HG03378 (cell line): ENCODE measurements around the gene COQ8B.

Experiments
- ATAC-seq: cut with Tn5 transposase; IDR thresholded peaks from one replicate; pipeline ENCODE4 v1.9.1; 2021; ENCODE audit warnings: mild to moderate bottlenecking, moderate library complexity; ENCODE audit not compliant: unreplicated experiment

Gene COQ8B

DNA sequence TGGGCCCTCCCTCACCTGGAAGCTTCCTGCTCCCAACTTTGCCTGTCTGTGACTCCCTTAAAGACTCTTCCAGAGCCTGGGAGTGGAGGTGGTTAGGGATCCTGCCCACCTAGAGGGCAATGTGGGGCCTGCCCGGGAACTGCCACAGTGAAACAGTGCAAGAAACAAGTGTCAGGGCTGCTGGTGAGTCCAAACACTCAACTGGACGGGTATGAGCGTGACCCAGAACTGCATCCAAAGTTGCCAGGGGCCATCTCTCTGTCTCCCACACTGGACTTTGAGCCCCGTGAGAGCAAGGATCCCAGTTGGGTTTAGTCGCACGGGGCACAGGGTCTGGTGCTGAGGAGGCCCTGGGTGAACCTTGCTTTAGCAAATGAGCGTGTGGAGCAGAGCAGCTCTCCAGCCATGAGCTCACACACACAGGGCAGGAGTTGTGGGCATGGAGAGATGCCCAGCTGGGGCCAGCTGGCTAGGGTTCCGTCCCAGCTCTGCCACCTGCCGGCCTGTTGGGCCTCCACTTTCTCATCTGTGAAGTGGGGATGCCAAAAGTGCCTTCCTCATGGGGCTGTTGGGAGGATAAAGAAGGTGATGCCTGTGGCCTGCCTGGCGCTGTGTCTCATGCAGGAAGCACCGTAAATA, 23.4 kb downstream of the COQ8B start:
- ATAC-seq, result no peak

GRCh38 chr19:40692212-40692551, 24.5 kb downstream of the COQ8B start:
- no peak for ATAC-seq

- ATAC-seq, result no peak
Observed at GRCh38 chr19:40691421-40692211, 25.1 kb downstream of the COQ8B start.

DNA sequence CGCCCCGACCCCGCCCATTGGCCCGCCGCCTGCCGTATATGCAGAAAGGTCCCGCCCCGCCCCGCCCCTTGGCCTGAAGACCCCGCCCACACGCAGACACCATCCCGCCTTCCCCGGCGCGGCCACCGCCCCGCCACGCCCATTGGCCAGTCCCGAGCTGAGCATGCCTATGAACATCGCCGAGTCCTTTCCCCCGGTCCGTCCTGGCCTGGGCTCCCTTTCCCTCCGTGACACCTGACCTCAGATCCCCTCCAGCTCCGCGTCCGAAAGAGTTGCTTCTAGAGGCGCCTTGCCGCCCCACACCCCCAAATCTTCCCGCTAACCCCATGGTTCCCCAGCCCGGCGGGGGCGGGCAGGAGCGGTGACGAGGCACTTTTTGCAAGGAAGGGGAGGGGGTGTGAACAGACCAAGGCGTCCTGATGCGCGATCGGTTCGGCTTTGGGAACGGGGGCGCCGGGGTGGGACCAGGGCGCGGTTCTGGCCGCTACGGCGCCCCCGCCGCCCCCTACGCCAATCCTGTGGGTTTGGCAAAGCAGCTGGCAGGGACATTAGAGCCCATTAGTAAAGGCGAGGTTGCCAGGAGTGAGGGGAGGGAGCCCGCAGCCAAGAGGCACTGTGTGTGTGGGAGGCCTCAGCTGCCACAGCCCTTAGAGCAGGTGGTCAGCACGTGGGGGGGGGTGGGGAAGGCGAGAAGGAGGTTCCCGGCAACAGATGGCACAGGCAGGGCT, 25.8 kb downstream of the COQ8B start:
- ATAC-seq, result no peak

GRCh38 chr19:40690050-40690692, 26.5 kb downstream of the COQ8B start, which contains the start of gene NUMBL:
TSS of gene NUMBL (minus strand) at chr19:40690651. CDS start at chr19:40690483, 168 bp downstream.
- no peak for ATAC-seq

DNA sequence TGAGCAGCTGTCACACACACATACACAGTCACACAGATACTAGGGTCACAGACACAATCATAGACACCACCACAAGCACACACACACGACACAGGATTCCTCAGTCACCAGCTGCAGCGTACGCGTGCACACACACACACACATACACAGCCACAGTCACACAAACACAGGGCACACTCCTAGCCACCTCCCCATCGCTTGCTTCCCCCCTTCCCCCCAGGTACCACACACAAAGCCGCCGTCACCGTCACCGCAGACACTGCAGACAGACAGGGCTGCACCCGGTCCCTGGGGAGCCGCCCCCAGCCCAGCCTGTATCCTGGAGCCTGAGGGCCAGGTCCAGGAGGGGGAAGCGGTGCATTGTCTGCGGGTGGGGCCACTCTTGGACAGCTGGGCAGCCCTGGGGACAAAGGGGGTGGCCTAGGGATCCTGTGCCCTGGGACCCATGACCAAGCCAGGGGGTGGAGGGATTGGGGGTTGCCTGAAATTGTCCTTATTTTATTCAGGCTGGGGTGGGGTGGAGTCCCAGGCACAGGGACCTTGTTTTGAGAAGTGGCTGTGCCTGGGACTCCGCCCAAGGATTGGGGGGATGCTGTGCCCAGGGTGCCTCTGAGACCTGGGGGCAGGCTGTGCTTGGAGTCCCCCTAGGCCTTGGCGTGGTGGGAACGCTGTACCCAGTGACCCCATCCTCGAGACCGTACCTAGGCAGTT, 27.2 kb downstream of the COQ8B start:
- ATAC-seq, result no peak

DNA sequence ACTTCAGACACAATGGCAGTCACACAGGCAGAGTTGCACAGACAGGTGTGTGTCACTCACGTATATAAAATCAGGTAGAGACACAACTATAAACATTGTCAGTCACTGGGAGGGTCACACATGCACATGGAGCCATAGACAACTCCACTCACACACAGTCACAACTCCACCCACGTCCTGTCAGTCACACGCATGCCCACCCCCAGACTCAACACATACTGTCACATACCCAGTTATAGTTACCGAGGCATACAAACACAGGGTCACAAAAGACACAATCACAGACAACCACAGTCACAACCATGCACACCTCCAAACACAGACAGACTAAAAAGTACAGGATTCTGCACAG, 27.7 kb downstream of the COQ8B start:
- no peak for ATAC-seq

GRCh38 chr19:40688309-40688708, 28.4 kb downstream of the COQ8B start:
- no peak for ATAC-seq

- ATAC-seq, result no peak
Observed at GRCh38 chr19:40687525-40688016, 29.1 kb downstream of the COQ8B start.

GRCh38 chr19:40686882-40687524, 29.7 kb downstream of the COQ8B start:
- no peak for ATAC-seq

GRCh38 chr19:40685563-40685962, 31.1 kb downstream of the COQ8B start:
- no peak for ATAC-seq

- no peak for ATAC-seq
Observed at GRCh38 chr19:40685016-40685526, 31.6 kb downstream of the COQ8B start.

DNA sequence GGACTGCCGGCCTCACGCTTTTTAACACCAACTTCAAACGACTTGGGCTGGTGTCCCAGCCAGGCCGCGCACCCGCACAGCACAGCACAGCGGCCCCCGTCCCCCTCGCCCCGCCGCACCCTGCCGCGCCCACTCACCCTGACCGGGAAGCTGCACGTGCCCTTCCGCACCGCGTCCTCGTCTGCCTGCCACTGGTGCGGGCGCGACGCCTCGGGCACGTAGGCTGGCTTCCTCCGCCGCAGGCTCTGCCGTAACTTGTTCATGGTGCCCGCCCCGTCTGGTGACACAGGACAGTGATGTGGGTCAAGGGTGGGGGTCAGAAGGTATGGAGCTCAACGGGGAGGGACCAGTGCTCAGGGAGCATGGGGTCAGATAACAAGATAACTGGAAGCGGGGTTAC, 32.4 kb downstream of the COQ8B start:
- ATAC-seq, result no peak

DNA sequence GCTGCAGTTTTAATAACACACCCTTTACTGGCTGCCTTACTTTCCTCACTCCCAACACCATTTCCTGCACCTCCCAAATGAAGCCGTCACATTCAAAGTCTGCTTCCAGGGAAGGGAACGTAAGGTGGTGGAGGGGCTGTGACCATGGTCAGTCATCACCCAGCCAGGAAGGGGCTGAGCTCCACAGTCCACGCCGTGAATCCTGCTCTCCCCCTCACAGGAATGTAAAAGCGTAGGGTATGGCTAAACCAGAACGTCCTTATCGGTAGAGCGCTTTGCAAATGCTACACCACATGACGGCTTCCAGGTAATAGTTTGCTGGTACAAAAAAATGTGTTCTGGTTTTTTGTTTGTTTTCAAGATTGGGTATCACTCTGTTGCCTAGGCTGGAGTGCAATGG, 33.2 kb downstream of the COQ8B start:
- no peak for ATAC-seq

GRCh38 chr19:40682431-40682964, 34.2 kb downstream of the COQ8B start:
- no peak for ATAC-seq

GRCh38 chr19:40681039-40681438, 35.6 kb downstream of the COQ8B start:
- no peak for ATAC-seq

- no peak for ATAC-seq
Observed at GRCh38 chr19:40677156-40677555, 39.5 kb downstream of the COQ8B start.

- ATAC-seq, result no peak
Observed at GRCh38 chr19:40674291-40674690, 42.4 kb downstream of the COQ8B start.

- no peak for ATAC-seq
Observed at GRCh38 chr19:40673397-40673796, 43.3 kb downstream of the COQ8B start.
